Measurements from ENCODE around the gene KLHL36. TPM values are rescaled to one million over a fixed set of nuclear protein-coding genes. Genes with fewer than 3 reads are reported as not detected.
A peak's percentile ranks its signal among the peaks of the same experiment; 100 is the strongest.

The KLHL36 gene
- total RNA-seq, 1 donor from 2014 or later, result 43.8 TPM

GRCh38 chr16:84612686-84613085 lies 35.6 kb upstream of the KLHL36 start:
- no peaks in the 10 kb centered on the region for H3K36me3 Mint-ChIP-seq (ENCODE audit: low read depth)

DNA sequence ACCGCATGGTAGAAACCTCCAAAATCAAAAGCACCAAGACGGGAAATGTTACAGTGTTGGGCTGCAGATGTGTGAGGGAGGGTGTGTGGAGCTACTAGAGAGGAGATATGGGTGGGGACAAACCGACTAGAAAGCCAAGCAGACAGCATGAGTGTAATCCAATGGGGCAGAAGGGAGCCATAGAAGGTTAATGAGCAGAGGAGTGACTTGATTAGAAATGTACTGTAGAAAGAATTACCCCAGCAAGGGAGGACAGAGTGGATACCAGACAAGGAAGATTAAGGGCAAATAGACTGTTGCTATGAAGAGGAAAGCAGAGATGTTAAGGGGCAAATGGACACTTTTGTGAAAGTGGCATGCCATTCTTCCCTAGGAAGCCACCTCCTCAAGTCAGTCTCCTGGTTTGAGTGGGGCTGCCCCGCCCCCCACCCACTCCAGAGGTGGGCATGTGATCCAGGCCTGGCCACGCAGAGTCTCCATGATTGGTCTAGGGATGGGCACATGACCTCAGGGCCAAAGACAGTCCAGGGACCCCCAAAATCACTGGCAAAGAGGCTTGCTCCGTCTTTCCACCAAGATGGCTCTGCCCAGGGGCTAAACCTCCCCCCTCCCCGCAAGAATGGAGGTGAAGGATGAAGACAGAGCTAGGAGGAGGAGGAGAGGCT lies 34.8 kb upstream of the KLHL36 start:
- H3K4me1 Mint-ChIP-seq (ENCODE audit: low read depth), result peaks cover 44% of the 10 kb centered on the region
- TF ChIP-seq, protein P1, sequence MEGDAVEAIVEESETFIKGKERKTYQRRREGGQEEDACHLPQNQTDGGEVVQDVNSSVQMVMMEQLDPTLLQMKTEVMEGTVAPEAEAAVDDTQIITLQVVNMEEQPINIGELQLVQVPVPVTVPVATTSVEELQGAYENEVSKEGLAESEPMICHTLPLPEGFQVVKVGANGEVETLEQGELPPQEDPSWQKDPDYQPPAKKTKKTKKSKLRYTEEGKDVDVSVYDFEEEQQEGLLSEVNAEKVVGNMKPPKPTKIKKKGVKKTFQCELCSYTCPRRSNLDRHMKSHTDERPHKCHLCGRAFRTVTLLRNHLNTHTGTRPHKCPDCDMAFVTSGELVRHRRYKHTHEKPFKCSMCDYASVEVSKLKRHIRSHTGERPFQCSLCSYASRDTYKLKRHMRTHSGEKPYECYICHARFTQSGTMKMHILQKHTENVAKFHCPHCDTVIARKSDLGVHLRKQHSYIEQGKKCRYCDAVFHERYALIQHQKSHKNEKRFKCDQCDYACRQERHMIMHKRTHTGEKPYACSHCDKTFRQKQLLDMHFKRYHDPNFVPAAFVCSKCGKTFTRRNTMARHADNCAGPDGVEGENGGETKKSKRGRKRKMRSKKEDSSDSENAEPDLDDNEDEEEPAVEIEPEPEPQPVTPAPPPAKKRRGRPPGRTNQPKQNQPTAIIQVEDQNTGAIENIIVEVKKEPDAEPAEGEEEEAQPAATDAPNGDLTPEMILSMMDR (IDR thresholded peaks at IDR 0.05), result no peak
- no peak for DNase-seq (ENCODE audit: low spot score)
- no peaks in the 10 kb centered on the region for H3K9me3 Mint-ChIP-seq (ENCODE audit: low read depth)
- H3K4me3 Mint-ChIP-seq (ENCODE audit: unreplicated experiment), result no peak overlapping the region
- H3K27ac Mint-ChIP-seq (ENCODE audit: unreplicated experiment), result no peak overlapping the region
- H3K27me3 Mint-ChIP-seq (ENCODE audit: low read depth), result no peaks in the 10 kb centered on the region
- H3K36me3 Mint-ChIP-seq (ENCODE audit: low read depth), result no peaks in the 10 kb centered on the region

More at GRCh38 chr16:84612686-84613085, 35.6 kb upstream of the KLHL36 start:
- Mint-ChIP-seq H3K27ac (ENCODE audit: unreplicated experiment) (no peak overlapping the region), H3K9me3 (ENCODE audit: low read depth) (no peaks in the 10 kb centered on the region), H3K4me1 (ENCODE audit: low read depth) (peaks cover 41% of the 10 kb centered on the region), H3K27me3 (ENCODE audit: low read depth) (no peaks in the 10 kb centered on the region), H3K4me3 (ENCODE audit: unreplicated experiment) (no peak overlapping the region)
- TF ChIP-seq, protein P1 (IDR thresholded peaks at IDR 0.05), result no peak
- peak; percentile 20 for DNase-seq (ENCODE audit: low spot score)

DNA sequence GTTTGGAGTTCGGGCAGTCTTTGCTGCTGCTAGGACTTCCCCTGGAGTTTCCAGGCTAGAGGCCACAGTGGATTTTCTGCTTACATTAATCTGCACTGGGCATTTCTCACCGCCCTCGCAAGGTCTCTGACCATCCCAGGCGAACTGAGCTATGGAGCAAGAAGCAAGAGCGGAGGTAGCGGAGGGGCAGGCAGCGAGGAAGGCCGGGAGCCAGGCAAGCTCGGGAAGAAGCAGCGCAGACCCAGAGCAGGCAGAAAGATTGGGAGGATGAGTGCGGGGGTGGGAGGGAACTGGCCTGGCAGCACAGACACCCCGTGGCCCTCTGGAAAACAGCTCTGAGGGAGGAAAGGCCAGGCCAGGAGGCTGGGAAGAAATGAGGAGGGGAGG lies 34.2 kb upstream of the KLHL36 start:
- no peak overlapping the region for H3K27ac Mint-ChIP-seq (ENCODE audit: unreplicated experiment)
- no peak overlapping the region for H3K4me3 Mint-ChIP-seq (ENCODE audit: unreplicated experiment)
- no peaks in the 10 kb centered on the region for H3K36me3 Mint-ChIP-seq (ENCODE audit: low read depth)
- DNase-seq (ENCODE audit: low spot score), result no peak
- H3K9me3 Mint-ChIP-seq (ENCODE audit: low read depth), result no peaks in the 10 kb centered on the region
- peaks cover 49% of the 10 kb centered on the region for H3K4me1 Mint-ChIP-seq (ENCODE audit: low read depth)
- TF ChIP-seq, protein P1 (IDR thresholded peaks at IDR 0.05), result no peak
- no peaks in the 10 kb centered on the region for H3K27me3 Mint-ChIP-seq (ENCODE audit: low read depth)

DNA sequence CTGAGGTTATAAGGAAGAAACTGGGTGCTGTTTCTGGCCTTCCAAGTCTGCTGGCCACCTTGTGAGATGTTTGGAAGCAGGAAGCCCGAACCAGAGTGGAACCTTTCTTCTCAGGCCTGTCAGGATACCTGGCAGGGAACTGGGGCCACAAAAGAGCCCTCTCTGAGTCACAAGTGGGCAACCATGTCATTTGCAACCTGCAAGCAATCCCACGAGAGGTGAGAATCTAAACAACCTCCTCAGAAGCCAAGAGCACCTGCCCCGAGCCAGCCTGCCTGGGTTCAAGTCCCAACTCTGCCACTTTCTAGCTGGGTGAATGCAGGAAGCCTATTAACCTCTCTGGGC lies 33.7 kb upstream of the KLHL36 start:
- no peaks in the 10 kb centered on the region for H3K27me3 Mint-ChIP-seq (ENCODE audit: low read depth)
- peaks cover 52% of the 10 kb centered on the region for H3K4me1 Mint-ChIP-seq (ENCODE audit: low read depth)

GRCh38 chr16:84614968-84615813 lies 33.1 kb upstream of the KLHL36 start:
- Mint-ChIP-seq H3K27me3 (ENCODE audit: low read depth) (no peaks in the 10 kb centered on the region), H3K4me3 (ENCODE audit: unreplicated experiment) (peak overlapping the region; percentile 9), H3K27ac (ENCODE audit: unreplicated experiment) (no peak overlapping the region), H3K36me3 (ENCODE audit: low read depth) (no peaks in the 10 kb centered on the region), H3K4me1 (ENCODE audit: low read depth) (peaks cover 52% of the 10 kb centered on the region), H3K9me3 (ENCODE audit: low read depth) (no peaks in the 10 kb centered on the region)
- no peak for DNase-seq (ENCODE audit: low spot score)
- TF ChIP-seq, protein P1 (IDR thresholded peaks at IDR 0.05), result no peak

More for the DNA sequence above, 33.7 kb upstream of the KLHL36 start:
- Mint-ChIP-seq H3K36me3 (ENCODE audit: low read depth) (no peaks in the 10 kb centered on the region), H3K4me3 (ENCODE audit: unreplicated experiment) (no peak overlapping the region), H3K9me3 (ENCODE audit: low read depth) (no peaks in the 10 kb centered on the region), H3K27ac (ENCODE audit: unreplicated experiment) (no peak overlapping the region)
- TF ChIP-seq, protein P1 (IDR thresholded peaks at IDR 0.05), result no peak
- DNase-seq (ENCODE audit: low spot score), result no peak
